WTC11 (cell line): Measurements from ENCODE around the gene CDC45. TPM values are rescaled to one million over a fixed set of nuclear protein-coding genes. Genes with fewer than 3 reads are reported as not detected.

ENCODE experiments used
- ATAC-seq: fragments of 200-7000 bp; cut with Tn5 transposase; 2 replicates; pipeline ENCODE4 v1.10.0; 2021; ENCODE audit warnings: mild to moderate bottlenecking, moderate library complexity
- CTCF ChIA-PET: fragments of 300-600 bp; sonication (Branson Sonifier 250); formaldehyde crosslinking; loops from one replicate; lab custom pipeline; 2021; ENCODE audit warnings: antibody characterized with exemption; lab: Charles Lee
- POLR2A ChIA-PET: fragments of 350-600 bp; sonication (Branson Sonifier 250); formaldehyde crosslinking; loops from one replicate; lab custom pipeline; 2021; ENCODE audit warnings: antibody characterized with exemption; lab: Charles Lee
- DNase-seq: peaks from one replicate; pipeline ENCODE4 v3.0.0; 2021; ENCODE audit warnings: low spot score
- H3K27ac Mint-ChIP-seq: 2 replicates; pipeline ENCODE4 v1.8.0; 2021; ENCODE audit warnings: mixed read lengths
- H3K27me3 Mint-ChIP-seq: 2 replicates; pipeline ENCODE4 v1.8.0; 2021; ENCODE audit warnings: low read depth, mild to moderate bottlenecking, moderate library complexity, mixed read lengths
- H3K36me3 Mint-ChIP-seq: 2 replicates; pipeline ENCODE4 v1.8.0; 2021; ENCODE audit warnings: mixed read lengths
- H3K4me1 Mint-ChIP-seq: 2 replicates; pipeline ENCODE4 v1.8.0; 2022; ENCODE audit warnings: mixed read lengths
- H3K4me3 Mint-ChIP-seq: 2 replicates; pipeline ENCODE4 v1.8.0; 2021; ENCODE audit warnings: mild to moderate bottlenecking, moderate library complexity, mixed read lengths
- H3K9me3 Mint-ChIP-seq: 2 replicates; pipeline ENCODE4 v1.8.0; 2021; ENCODE audit warnings: mixed read lengths
- CREB1 ChIP-seq: sonication (generic); formaldehyde crosslinking; IDR thresholded peaks from 2 replicates; pipeline ENCODE4 v1.8.0; 2023; ENCODE audit warnings: mild to moderate bottlenecking, missing genetic modification reagents
- CREM ChIP-seq: sonication (generic); formaldehyde crosslinking; IDR thresholded peaks from 2 replicates; pipeline ENCODE4 v1.8.1; 2022; ENCODE audit warnings: mild to moderate bottlenecking, missing genetic modification reagents, moderate library complexity
- GABPB1 ChIP-seq: sonication (generic); formaldehyde crosslinking; IDR thresholded peaks from 2 replicates; pipeline ENCODE4 v1.8.1; 2023; ENCODE audit warnings: mild to moderate bottlenecking, missing genetic modification reagents
- GTF2I ChIP-seq: fragments of 250-450 bp; sonication (Bioruptor Pico); conservative IDR thresholded peaks from 2 replicates; pipeline ENCODE4 v1.4.0; 2021; ENCODE audit warnings: mild to moderate bottlenecking
- HMGA2 ChIP-seq: fragments of 250-450 bp; sonication (Bioruptor Pico); IDR thresholded peaks from 2 replicates; pipeline ENCODE4 v1.4.0; 2021; ENCODE audit warnings: mild to moderate bottlenecking, moderate library complexity
- IRF2 ChIP-seq: sonication (generic); formaldehyde crosslinking; IDR thresholded peaks from 2 replicates; pipeline ENCODE4 v1.8.0; 2022; ENCODE audit warnings: low read depth, missing genetic modification reagents, borderline replicate concordance
- MYBL2 ChIP-seq: sonication (generic); formaldehyde crosslinking; IDR thresholded peaks from 2 replicates; pipeline ENCODE4 v1.8.1; 2023; ENCODE audit warnings: mild to moderate bottlenecking, moderate library complexity, missing genetic modification reagents
- NFYB ChIP-seq: sonication (generic); formaldehyde crosslinking; conservative IDR thresholded peaks from 2 replicates; pipeline ENCODE4 v1.8.0; 2022; ENCODE audit warnings: low read depth, missing genetic modification reagents
- NR1H2 ChIP-seq: sonication (generic); formaldehyde crosslinking; IDR thresholded peaks from 2 replicates; pipeline ENCODE4 v1.9.0; 2021; ENCODE audit warnings: mild to moderate bottlenecking, moderate library complexity, missing genetic modification reagents
- NR2C2 ChIP-seq: sonication (generic); formaldehyde crosslinking; IDR thresholded peaks from 2 replicates; pipeline ENCODE4 v1.8.0; 2022; ENCODE audit warnings: mild to moderate bottlenecking, missing genetic modification reagents
- OVOL2 ChIP-seq: fragments of 250-450 bp; sonication (Bioruptor Pico); IDR thresholded peaks from 2 replicates; pipeline ENCODE4 v1.9.0; 2021; ENCODE audit warnings: mild to moderate bottlenecking, borderline replicate concordance
- RORB ChIP-seq: fragments of 250-450 bp; sonication (Bioruptor Pico); IDR thresholded peaks from 2 replicates; pipeline ENCODE4 v1.9.0; 2021; ENCODE audit warnings: mild to moderate bottlenecking
- SMAD3 ChIP-seq: sonication (generic); formaldehyde crosslinking; IDR thresholded peaks from 2 replicates; pipeline ENCODE4 v1.8.0; 2022; ENCODE audit warnings: missing genetic modification reagents, mild to moderate bottlenecking, borderline replicate concordance
- SP1 ChIP-seq: sonication (generic); formaldehyde crosslinking; conservative IDR thresholded peaks from 2 replicates; pipeline ENCODE4 v1.8.1; 2022; ENCODE audit warnings: missing genetic modification reagents
- TEAD1 ChIP-seq: sonication (generic); formaldehyde crosslinking; IDR thresholded peaks from 2 replicates; pipeline ENCODE4 v1.8.0; 2022; ENCODE audit warnings: mild to moderate bottlenecking, missing genetic modification reagents
- TP53 ChIP-seq: sonication (generic); formaldehyde crosslinking; IDR thresholded peaks from 2 replicates; pipeline ENCODE4 v1.8.1; 2023; ENCODE audit warnings: mild to moderate bottlenecking, missing genetic modification reagents
- ZBTB21 ChIP-seq: sonication (generic); formaldehyde crosslinking; IDR thresholded peaks from 2 replicates; pipeline ENCODE4 v1.8.1; 2023; ENCODE audit warnings: mild to moderate bottlenecking, missing genetic modification reagents, borderline replicate concordance
- ZNF121 ChIP-seq: sonication (generic); formaldehyde crosslinking; IDR thresholded peaks from 2 replicates; pipeline ENCODE4 v1.8.0; 2023; ENCODE audit warnings: missing genetic modification reagents
- ZNF219 ChIP-seq: sonication (generic); formaldehyde crosslinking; IDR thresholded peaks from 2 replicates; pipeline ENCODE4 v1.8.0; 2023; ENCODE audit warnings: missing genetic modification reagents, mild to moderate bottlenecking, borderline replicate concordance
- ZNF232 ChIP-seq: sonication (generic); formaldehyde crosslinking; IDR thresholded peaks from 2 replicates; pipeline ENCODE4 v1.8.0; 2022; ENCODE audit warnings: mild to moderate bottlenecking, missing genetic modification reagents
- ZNF416 ChIP-seq: fragments of 250-450 bp; sonication (Bioruptor Pico); IDR thresholded peaks from 2 replicates; pipeline ENCODE4 v1.9.0; 2021; ENCODE audit warnings: mild to moderate bottlenecking, inconsistent platforms
- ZNF671 ChIP-seq: fragments of 250-450 bp; sonication (Bioruptor Pico); IDR thresholded peaks from 2 replicates; pipeline ENCODE4 v1.8.0; 2021; ENCODE audit warnings: mild to moderate bottlenecking
- total RNA-seq: library from RNA; stranded (reverse); gene quantifications from 3 replicates; pipeline ENCODE4 v1.2.3, GENCODE V29; 2021
- TF ChIP-seq, protein P1 (sequence below): sonication (generic); formaldehyde crosslinking; IDR thresholded peaks from 2 replicates; pipeline ENCODE4 v1.8.0; 2023; ENCODE audit warnings: missing genetic modification reagents, mild to moderate bottlenecking, borderline replicate concordance
- TF ChIP-seq, protein P2 (sequence below): sonication (generic); formaldehyde crosslinking; IDR thresholded peaks from 2 replicates; pipeline ENCODE4 v1.8.0; 2022; ENCODE audit warnings: mild to moderate bottlenecking, missing genetic modification reagents
- TF ChIP-seq, protein P3 (sequence below): sonication (generic); formaldehyde crosslinking; conservative IDR thresholded peaks from 2 replicates; pipeline ENCODE4 v1.8.1; 2022; ENCODE audit warnings: mild to moderate bottlenecking, missing genetic modification reagents
- TF ChIP-seq, protein P4 (sequence below): sonication (generic); formaldehyde crosslinking; IDR thresholded peaks from 2 replicates; pipeline ENCODE4 v1.8.0; 2022; ENCODE audit warnings: missing genetic modification reagents
- TF ChIP-seq, protein P5 (sequence below): sonication (generic); formaldehyde crosslinking; IDR thresholded peaks from 2 replicates; pipeline ENCODE4 v1.8.1; 2022; ENCODE audit warnings: low read depth, missing genetic modification reagents, borderline replicate concordance

The CDC45 gene
- total RNA-seq, 1 experiment from 2014 or later = 38.1 TPM

DNA sequence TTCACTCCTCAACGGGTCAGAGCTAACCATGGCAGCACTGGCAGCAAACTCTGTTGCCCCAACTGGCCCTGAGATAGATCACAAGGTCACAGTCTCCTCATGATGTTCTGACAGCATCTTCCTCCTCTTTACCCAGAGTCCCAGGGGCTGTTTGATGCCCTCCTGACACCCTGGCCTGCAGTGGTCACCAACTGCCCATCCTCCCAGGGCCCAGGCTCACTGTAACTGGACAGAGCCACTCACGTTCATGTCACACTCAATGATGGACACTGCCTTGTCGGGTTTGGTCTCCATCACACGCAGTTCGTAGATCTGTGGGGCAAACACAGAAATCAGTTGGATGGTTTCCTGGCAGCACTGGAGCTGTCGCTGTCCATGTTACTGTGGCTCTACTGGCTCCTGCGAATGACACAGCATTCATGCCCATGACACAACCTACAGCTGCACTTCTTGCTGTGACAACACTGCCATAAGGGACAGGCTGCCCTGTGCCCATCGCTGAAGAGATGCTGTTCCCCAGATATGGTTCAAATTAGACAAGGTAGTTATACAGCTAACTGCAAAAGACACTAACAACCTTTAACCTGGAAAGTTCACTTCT is 21.8 kb upstream of the CDC45 start:
- ATAC-seq (no peak), DNase-seq (no peak)
- POLR2A ChIA-PET = no interaction called here
- no peaks in the 10 kb centered on the region for H3K9me3 Mint-ChIP-seq
- no peak overlapping the region for H3K27ac Mint-ChIP-seq
- TF ChIP-seq ZBTB21 = no peak
- TF ChIP-seq ZNF121 (CRISPR knock-in tag) = no peak
- no peak for TF ChIP-seq TP53 (CRISPR knock-in tag)
- TF ChIP-seq, protein P1, sequence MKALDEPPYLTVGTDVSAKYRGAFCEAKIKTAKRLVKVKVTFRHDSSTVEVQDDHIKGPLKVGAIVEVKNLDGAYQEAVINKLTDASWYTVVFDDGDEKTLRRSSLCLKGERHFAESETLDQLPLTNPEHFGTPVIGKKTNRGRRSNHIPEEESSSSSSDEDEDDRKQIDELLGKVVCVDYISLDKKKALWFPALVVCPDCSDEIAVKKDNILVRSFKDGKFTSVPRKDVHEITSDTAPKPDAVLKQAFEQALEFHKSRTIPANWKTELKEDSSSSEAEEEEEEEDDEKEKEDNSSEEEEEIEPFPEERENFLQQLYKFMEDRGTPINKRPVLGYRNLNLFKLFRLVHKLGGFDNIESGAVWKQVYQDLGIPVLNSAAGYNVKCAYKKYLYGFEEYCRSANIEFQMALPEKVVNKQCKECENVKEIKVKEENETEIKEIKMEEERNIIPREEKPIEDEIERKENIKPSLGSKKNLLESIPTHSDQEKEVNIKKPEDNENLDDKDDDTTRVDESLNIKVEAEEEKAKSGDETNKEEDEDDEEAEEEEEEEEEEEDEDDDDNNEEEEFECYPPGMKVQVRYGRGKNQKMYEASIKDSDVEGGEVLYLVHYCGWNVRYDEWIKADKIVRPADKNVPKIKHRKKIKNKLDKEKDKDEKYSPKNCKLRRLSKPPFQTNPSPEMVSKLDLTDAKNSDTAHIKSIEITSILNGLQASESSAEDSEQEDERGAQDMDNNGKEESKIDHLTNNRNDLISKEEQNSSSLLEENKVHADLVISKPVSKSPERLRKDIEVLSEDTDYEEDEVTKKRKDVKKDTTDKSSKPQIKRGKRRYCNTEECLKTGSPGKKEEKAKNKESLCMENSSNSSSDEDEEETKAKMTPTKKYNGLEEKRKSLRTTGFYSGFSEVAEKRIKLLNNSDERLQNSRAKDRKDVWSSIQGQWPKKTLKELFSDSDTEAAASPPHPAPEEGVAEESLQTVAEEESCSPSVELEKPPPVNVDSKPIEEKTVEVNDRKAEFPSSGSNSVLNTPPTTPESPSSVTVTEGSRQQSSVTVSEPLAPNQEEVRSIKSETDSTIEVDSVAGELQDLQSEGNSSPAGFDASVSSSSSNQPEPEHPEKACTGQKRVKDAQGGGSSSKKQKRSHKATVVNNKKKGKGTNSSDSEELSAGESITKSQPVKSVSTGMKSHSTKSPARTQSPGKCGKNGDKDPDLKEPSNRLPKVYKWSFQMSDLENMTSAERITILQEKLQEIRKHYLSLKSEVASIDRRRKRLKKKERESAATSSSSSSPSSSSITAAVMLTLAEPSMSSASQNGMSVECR (CRISPR knock-in tag) = no peak
- TF ChIP-seq CREB1 (CRISPR knock-in tag) = no peak
- no peak for TF ChIP-seq ZNF671 (CRISPR knock-in tag)
- TF ChIP-seq SP1 (CRISPR knock-in tag) = no peak
- no peak for TF ChIP-seq ZNF219 (CRISPR knock-in tag)
- TF ChIP-seq GTF2I (CRISPR knock-in tag) = no peak
- TF ChIP-seq TEAD1 (CRISPR knock-in tag) = no peak
- no peak for TF ChIP-seq NR1H2 (CRISPR knock-in tag)
- TF ChIP-seq, protein P2, sequence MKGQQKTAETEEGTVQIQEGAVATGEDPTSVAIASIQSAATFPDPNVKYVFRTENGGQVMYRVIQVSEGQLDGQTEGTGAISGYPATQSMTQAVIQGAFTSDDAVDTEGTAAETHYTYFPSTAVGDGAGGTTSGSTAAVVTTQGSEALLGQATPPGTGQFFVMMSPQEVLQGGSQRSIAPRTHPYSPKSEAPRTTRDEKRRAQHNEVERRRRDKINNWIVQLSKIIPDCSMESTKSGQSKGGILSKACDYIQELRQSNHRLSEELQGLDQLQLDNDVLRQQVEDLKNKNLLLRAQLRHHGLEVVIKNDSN (CRISPR knock-in tag) = no peak
- no peak for TF ChIP-seq NFYB (CRISPR knock-in tag)
- TF ChIP-seq MYBL2 (CRISPR knock-in tag) = no peak
- TF ChIP-seq GABPB1 = no peak
- no peak for TF ChIP-seq SMAD3 (CRISPR knock-in tag)
- TF ChIP-seq OVOL2 = no peak
- TF ChIP-seq ZNF232 (CRISPR knock-in tag) = no peak
- no peaks in the 10 kb centered on the region for H3K27me3 Mint-ChIP-seq
- CTCF ChIA-PET = no interaction called here
- no peak overlapping the region for H3K4me3 Mint-ChIP-seq
- peaks cover 56% of the 10 kb centered on the region for H3K36me3 Mint-ChIP-seq
- 0 out of 2 replicates have a peak, but pooled peaks cover 4% of the 10 kb centered on the region for H3K4me1 Mint-ChIP-seq

DNA sequence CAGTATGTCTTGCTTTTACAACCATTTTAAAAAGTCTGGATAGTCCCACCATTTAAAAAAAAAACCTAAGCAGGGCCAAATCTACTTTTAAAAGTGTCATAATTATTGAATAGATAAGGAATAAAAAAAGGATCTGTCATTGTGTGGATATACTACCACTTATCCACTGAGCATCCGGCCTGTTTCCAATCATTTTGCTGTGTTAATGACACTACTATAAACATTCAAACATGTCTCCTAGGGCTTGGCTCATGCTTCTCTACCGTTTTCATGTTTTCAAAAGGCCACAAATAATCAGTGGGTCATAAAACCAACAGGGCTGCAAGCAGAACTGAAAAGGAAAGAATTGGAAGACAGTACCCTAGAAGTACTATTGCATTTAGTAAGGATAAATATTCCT is 19.7 kb upstream of the CDC45 start:
- Mint-ChIP-seq H3K36me3 (peaks cover 46% of the 10 kb centered on the region), H3K9me3 (no peaks in the 10 kb centered on the region), H3K27me3 (no peaks in the 10 kb centered on the region), H3K4me3 (no peak overlapping the region), H3K4me1 (0 out of 2 replicates have a peak, but pooled peaks cover 4% of the 10 kb centered on the region), H3K27ac (no peak overlapping the region)
- ChIA-PET CTCF (no interaction called here), POLR2A (interaction anchor here (1.1 kb wide), 1 partner anchor 20 kb away, joined by 3 read pairs; the partner anchor contains the start of gene CDC45)
- ATAC-seq = no peak
- no peak for DNase-seq
- TF ChIP-seq HMGA2 (CRISPR knock-in tag) = no peak
- TF ChIP-seq, protein P3, sequence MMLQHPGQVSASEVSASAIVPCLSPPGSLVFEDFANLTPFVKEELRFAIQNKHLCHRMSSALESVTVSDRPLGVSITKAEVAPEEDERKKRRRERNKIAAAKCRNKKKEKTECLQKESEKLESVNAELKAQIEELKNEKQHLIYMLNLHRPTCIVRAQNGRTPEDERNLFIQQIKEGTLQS = no peak
- TF ChIP-seq GABPB1 = no peak
- TF ChIP-seq, protein P4, sequence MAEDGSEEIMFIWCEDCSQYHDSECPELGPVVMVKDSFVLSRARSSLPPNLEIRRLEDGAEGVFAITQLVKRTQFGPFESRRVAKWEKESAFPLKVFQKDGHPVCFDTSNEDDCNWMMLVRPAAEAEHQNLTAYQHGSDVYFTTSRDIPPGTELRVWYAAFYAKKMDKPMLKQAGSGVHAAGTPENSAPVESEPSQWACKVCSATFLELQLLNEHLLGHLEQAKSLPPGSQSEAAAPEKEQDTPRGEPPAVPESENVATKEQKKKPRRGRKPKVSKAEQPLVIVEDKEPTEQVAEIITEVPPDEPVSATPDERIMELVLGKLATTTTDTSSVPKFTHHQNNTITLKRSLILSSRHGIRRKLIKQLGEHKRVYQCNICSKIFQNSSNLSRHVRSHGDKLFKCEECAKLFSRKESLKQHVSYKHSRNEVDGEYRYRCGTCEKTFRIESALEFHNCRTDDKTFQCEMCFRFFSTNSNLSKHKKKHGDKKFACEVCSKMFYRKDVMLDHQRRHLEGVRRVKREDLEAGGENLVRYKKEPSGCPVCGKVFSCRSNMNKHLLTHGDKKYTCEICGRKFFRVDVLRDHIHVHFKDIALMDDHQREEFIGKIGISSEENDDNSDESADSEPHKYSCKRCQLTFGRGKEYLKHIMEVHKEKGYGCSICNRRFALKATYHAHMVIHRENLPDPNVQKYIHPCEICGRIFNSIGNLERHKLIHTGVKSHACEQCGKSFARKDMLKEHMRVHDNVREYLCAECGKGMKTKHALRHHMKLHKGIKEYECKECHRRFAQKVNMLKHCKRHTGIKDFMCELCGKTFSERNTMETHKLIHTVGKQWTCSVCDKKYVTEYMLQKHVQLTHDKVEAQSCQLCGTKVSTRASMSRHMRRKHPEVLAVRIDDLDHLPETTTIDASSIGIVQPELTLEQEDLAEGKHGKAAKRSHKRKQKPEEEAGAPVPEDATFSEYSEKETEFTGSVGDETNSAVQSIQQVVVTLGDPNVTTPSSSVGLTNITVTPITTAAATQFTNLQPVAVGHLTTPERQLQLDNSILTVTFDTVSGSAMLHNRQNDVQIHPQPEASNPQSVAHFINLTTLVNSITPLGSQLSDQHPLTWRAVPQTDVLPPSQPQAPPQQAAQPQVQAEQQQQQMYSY (CRISPR knock-in tag) = no peak
- TF ChIP-seq RORB (CRISPR knock-in tag) = no peak
- no peak for TF ChIP-seq IRF2
- no peak for TF ChIP-seq ZNF416 (CRISPR knock-in tag)
- no peak for TF ChIP-seq NR2C2
- TF ChIP-seq CREM (CRISPR knock-in tag) = no peak
- TF ChIP-seq, protein P5, sequence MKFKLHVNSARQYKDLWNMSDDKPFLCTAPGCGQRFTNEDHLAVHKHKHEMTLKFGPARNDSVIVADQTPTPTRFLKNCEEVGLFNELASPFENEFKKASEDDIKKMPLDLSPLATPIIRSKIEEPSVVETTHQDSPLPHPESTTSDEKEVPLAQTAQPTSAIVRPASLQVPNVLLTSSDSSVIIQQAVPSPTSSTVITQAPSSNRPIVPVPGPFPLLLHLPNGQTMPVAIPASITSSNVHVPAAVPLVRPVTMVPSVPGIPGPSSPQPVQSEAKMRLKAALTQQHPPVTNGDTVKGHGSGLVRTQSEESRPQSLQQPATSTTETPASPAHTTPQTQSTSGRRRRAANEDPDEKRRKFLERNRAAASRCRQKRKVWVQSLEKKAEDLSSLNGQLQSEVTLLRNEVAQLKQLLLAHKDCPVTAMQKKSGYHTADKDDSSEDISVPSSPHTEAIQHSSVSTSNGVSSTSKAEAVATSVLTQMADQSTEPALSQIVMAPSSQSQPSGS (CRISPR knock-in tag) = no peak
